Fibroblast of upper back skin (primary cell): ENCODE data around the gene AIDA.
"Not testable (repeated sequence)": the region's sequence is repeated elsewhere in the genome, so short reads cannot be mapped to it uniquely, and the experiment has no call there.

ENCODE experiments used
- DNase-seq: peaks from one replicate; pipeline ENCODE4 v3.0.0-alpha.2; 2013

The AIDA gene

GRCh38 chr1:222711319-222712252 lies 705 bp downstream of the AIDA start:
- DNase-seq = peak; percentile 55

- DNase-seq = no peak
These were observed 2.6 kb downstream of the AIDA start for GRCh38 chr1:222709700-222710153.

GRCh38 chr1:222706815-222707214 lies 5.5 kb downstream of the AIDA start:
- no peak for DNase-seq

GRCh38 chr1:222704260-222704659 lies 8.0 kb downstream of the AIDA start:
- DNase-seq = no peak

- no peak for DNase-seq
These were observed 10.1 kb downstream of the AIDA start for GRCh38 chr1:222702210-222702609.

- peak; percentile 28 for DNase-seq
These were observed 14.5 kb downstream of the AIDA start for GRCh38 chr1:222697826-222698225.

GRCh38 chr1:222697203-222697602 lies 15.1 kb downstream of the AIDA start:
- DNase-seq = no peak

- DNase-seq = no peak
These were observed 15.6 kb downstream of the AIDA start for GRCh38 chr1:222696741-222697140.

GRCh38 chr1:222694927-222695326 lies 17.4 kb downstream of the AIDA start:
- no peak for DNase-seq

- no peak for DNase-seq
These were observed 21.3 kb downstream of the AIDA start for GRCh38 chr1:222691016-222691415.

- no peak for DNase-seq
These were observed 32.2 kb downstream of the AIDA start for GRCh38 chr1:222680080-222680479.

- no peak for DNase-seq
These were observed 42.2 kb downstream of the AIDA start for GRCh38 chr1:222670110-222670509.

GRCh38 chr1:222669107-222669506 lies 43.2 kb downstream of the AIDA start:
- not testable (repeated sequence) for DNase-seq

GRCh38 chr1:222668184-222668583 lies 44.1 kb downstream of the AIDA start:
- DNase-seq = not testable (repeated sequence)

GRCh38 chr1:222665964-222666363 lies 46.3 kb downstream of the AIDA start:
- DNase-seq = no peak

- DNase-seq = no peak
These were observed 48.8 kb downstream of the AIDA start for GRCh38 chr1:222663431-222663934.

GRCh38 chr1:222657899-222658298 lies 54.4 kb downstream of the AIDA start:
- DNase-seq = no peak

GRCh38 chr1:222656391-222657155 lies 55.7 kb downstream of the AIDA start:
- DNase-seq = no peak

- no peak for DNase-seq
These were observed 57.4 kb downstream of the AIDA start for GRCh38 chr1:222654849-222655248.

- no peak for DNase-seq
These were observed 59.0 kb downstream of the AIDA start for GRCh38 chr1:222653178-222653827.

GRCh38 chr1:222652676-222653075 lies 59.6 kb downstream of the AIDA start:
- no peak for DNase-seq

GRCh38 chr1:222644636-222644980 lies 67.7 kb downstream of the AIDA start:
- DNase-seq = peak; percentile 1
